ENCODE results near the gene RAPSN.

Gene RAPSN

GRCh38 chr11:47399860-47400767, 48.8 kb downstream of the RAPSN start:
- no peak for TF ChIP-seq CTCF (IDR thresholded peaks at IDR 0.05)

- TF ChIP-seq CTCF (IDR thresholded peaks at IDR 0.05), result no peak
Measured at GRCh38 chr11:47398551-47398950, 50.4 kb downstream of the RAPSN start.

DNA sequence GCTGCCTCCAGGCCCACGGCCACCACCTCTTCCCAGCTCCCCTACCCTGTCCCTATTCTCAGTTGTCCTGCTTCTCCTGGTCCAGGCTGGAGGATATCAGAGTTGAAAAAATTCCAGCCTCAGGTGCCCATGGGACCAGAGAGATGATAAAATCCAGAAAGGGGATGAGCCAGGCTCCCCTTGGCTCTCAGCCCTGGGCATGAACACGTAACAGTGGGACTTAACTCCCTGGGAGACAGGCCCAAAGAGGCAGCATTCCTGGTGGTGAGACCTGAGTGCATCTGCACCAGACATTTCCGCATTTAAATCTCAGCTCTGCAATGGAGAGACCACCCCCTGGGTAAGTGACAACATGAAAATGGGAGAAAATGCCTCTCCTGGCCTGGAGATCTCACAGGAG, 50.9 kb downstream of the RAPSN start:
- TF ChIP-seq CTCF (IDR thresholded peaks at IDR 0.05), result no peak

DNA sequence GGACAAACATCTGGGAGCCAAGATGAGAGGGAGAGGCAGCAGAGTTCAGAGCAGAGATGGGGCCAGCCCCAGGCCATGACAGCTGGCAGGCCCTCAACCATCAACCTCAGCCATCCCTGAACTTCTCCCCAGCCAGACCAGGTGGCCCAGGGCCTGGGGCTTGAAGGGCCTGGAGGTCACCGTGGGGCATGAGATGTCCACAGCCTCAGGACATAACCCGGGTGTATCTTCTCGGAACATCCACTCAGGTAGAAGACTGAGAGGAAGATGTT, 53.0 kb downstream of the RAPSN start:
- TF ChIP-seq CTCF (IDR thresholded peaks at IDR 0.05), result no peak

DNA sequence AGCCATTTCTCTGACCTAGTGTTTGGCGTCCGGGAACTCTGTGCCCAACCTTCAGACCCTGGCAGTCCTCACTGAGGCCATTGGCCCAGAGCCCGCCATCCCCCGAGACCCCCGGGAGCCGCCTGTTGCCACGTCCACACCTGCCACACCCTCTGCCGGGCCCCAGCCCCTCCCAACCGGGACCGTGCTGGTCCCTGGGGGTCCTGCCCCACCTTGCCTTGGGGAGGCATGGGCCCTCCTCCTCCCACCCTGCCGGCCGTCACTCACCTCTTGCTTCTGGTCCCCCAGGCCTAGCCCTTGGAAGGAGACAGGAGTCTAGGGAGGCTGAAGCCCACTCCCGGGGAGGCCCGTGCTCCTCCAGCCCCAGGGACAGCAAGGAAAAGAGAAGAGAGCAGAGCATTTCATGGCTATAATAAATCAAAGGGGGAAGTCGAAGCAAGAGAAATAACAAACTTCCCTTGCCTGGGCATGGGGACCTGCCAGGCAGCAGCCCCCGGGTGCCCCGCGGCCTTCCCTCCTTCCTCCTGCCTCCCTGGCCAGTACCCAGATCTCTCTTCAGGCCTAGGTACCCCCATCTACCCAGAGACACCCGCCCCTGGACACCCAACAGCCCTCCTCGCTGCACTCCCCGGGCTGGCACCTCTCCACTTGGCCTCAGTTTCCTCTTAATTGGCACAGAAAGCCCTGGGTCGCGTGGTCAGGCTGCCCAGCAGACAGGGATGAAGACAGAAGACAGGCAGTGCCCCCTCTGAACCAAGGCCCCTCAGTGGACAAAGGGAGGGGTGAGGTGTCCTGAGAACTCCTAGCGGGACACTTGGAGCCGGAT, 53.5 kb downstream of the RAPSN start:
- no peak for TF ChIP-seq CTCF (IDR thresholded peaks at IDR 0.05)

- TF ChIP-seq CTCF (IDR thresholded peaks at IDR 0.05), result no peak
Measured at GRCh38 chr11:47394322-47395222, 54.4 kb downstream of the RAPSN start.

- no peak for TF ChIP-seq CTCF (IDR thresholded peaks at IDR 0.05)
Measured at GRCh38 chr11:47394050-47394321, 55.0 kb downstream of the RAPSN start.

Data from LNCAP (cell line).